SK-N-MC (cell line): ENCODE results near the gene RYR3.

Experiments
- EZH2 ChIP-seq: fragments of 200-600 bp; sonication (generic); IDR thresholded peaks from one replicate; pipeline ENCODE4 v1.6.1; 2017; ENCODE audit warnings: antibody characterized with exemption
- FOXP2 ChIP-seq: optimal IDR thresholded peaks from 2 replicates; pipeline ENCODE3; 2011; ENCODE audit warnings: mild to moderate bottlenecking, moderate library complexity; ENCODE audit not compliant: insufficient read depth; ENCODE audit errors: extremely low read length, control extremely low read depth
- POLR2AphosphoS5 ChIP-seq: IDR thresholded peaks from 2 replicates; pipeline ENCODE4 v1.6.1; 2012; ENCODE audit warnings: mild to moderate bottlenecking, low read depth, low read length, borderline replicate concordance

DNA sequence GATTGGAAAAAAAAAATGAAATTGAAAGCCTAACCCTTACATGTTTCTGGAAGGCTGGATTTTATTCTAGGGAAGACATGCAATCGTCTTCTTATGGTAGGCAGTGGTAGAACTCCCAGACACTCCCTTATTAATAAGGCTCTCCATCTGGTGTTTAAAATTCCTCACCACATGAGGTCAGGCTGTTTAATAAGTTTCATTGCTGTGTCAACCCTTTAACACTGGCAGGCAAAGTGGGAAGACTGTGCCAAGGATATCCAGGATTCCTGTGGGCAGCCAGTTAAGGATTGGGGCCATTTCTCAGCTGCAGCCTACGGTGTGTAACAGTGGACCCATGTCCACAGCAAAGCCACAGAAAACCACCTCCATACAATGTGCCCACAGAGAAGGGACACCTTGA is 432.0 kb downstream of the RYR3 start:
- no peak for TF ChIP-seq EZH2
- no peak for TF ChIP-seq POLR2AphosphoS5
- no peak for TF ChIP-seq FOXP2
